ENCODE results near the gene ELFN1.

DNA sequence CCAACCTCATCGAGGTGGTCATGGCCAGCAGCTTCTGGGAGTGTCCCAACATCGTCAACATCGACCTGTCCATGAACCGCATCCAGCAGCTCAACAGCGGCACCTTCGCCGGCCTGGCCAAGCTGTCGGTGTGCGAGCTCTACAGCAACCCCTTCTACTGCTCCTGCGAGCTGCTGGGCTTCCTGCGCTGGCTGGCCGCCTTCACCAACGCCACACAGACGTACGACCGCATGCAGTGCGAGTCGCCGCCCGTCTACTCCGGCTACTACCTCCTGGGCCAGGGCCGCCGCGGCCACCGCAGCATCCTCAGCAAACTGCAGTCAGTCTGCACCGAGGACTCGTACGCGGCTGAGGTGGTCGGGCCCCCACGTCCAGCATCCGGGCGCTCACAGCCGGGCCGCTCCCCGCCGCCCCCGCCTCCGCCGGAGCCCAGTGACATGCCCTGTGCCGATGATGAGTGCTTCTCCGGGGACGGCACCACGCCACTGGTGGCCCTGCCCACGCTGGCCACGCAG is 75.0 kb downstream of the ELFN1 start:
- TF ChIP-seq, protein P1, sequence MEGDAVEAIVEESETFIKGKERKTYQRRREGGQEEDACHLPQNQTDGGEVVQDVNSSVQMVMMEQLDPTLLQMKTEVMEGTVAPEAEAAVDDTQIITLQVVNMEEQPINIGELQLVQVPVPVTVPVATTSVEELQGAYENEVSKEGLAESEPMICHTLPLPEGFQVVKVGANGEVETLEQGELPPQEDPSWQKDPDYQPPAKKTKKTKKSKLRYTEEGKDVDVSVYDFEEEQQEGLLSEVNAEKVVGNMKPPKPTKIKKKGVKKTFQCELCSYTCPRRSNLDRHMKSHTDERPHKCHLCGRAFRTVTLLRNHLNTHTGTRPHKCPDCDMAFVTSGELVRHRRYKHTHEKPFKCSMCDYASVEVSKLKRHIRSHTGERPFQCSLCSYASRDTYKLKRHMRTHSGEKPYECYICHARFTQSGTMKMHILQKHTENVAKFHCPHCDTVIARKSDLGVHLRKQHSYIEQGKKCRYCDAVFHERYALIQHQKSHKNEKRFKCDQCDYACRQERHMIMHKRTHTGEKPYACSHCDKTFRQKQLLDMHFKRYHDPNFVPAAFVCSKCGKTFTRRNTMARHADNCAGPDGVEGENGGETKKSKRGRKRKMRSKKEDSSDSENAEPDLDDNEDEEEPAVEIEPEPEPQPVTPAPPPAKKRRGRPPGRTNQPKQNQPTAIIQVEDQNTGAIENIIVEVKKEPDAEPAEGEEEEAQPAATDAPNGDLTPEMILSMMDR (IDR thresholded peaks at IDR 0.05): no peak
- TF ChIP-seq EP300 (IDR thresholded peaks at IDR 0.05): no peak
- TF ChIP-seq POLR2AphosphoS5 (IDR thresholded peaks at IDR 0.05): no peak
- TF ChIP-seq POLR2A (IDR thresholded peaks at IDR 0.05): no peak

Data from gastroesophageal sphincter (tissue), 3 donors.